WI38 (cell line): ENCODE results near the gene DOCK1.

ENCODE experiments used
- H3K4me3 ChIP-seq: 2 replicates; pipeline ENCODE4 v1.5.1; 2011; ENCODE audit warnings: low read depth, mild to moderate bottlenecking, control low read depth, low read length
- CTCF ChIP-seq: IDR thresholded peaks from 2 replicates; pipeline ENCODE4 v1.5.1; 2012; ENCODE audit warnings: low read depth, mild to moderate bottlenecking, control low read depth, low read length

DOCK1 gene

GRCh38 chr10:127069436-127069835 lies 164.2 kb downstream of the DOCK1 start:
- TF ChIP-seq CTCF: no peak
- H3K4me3 ChIP-seq: no peak overlapping the region

- no peak for TF ChIP-seq CTCF
- no peak overlapping the region for H3K4me3 ChIP-seq
These were observed 165.9 kb downstream of the DOCK1 start for GRCh38 chr10:127071126-127071525.

GRCh38 chr10:127073666-127074065 lies 168.4 kb downstream of the DOCK1 start:
- no peak for TF ChIP-seq CTCF

GRCh38 chr10:127079392-127079791 lies 174.2 kb downstream of the DOCK1 start:
- no peak for TF ChIP-seq CTCF

More at GRCh38 chr10:127073666-127074065, 168.4 kb downstream of the DOCK1 start:
- no peak overlapping the region for H3K4me3 ChIP-seq

GRCh38 chr10:127080317-127080716 lies 175.1 kb downstream of the DOCK1 start:
- no peak for TF ChIP-seq CTCF

More at GRCh38 chr10:127079392-127079791, 174.2 kb downstream of the DOCK1 start:
- H3K4me3 ChIP-seq: no peak overlapping the region

GRCh38 chr10:127081851-127082345 lies 176.7 kb downstream of the DOCK1 start:
- no peak for TF ChIP-seq CTCF
- no peak overlapping the region for H3K4me3 ChIP-seq

More at GRCh38 chr10:127080317-127080716, 175.1 kb downstream of the DOCK1 start:
- H3K4me3 ChIP-seq: no peak overlapping the region

GRCh38 chr10:127082651-127083050 lies 177.4 kb downstream of the DOCK1 start:
- no peak for TF ChIP-seq CTCF
- H3K4me3 ChIP-seq: no peak overlapping the region
